A673 (cell line): Measurements from ENCODE around the gene GRP. TPM values are rescaled to one million over a fixed set of nuclear protein-coding genes. Genes with fewer than 3 reads are reported as not detected.
A peak's percentile ranks its signal among the peaks of the same experiment; 100 is the strongest.

Experiments
- BruUV-seq: library from RNA; stranded (reverse); fragments of 400-500 nt; replicated peaks from 2 replicates; lab custom pipeline; 2021; lab: Mats Ljungman, UMichigan
- CTCF ChIA-PET: fragments of 300-600 bp; sonication (Branson Sonifier 250); formaldehyde crosslinking; loops from one replicate; lab custom pipeline; 2022; ENCODE audit warnings: antibody characterized with exemption; lab: Charles Lee
- POLR2A ChIA-PET: fragments of 300-600 bp; sonication (Branson Sonifier 250); formaldehyde crosslinking; loops from one replicate; lab custom pipeline; 2022; ENCODE audit warnings: antibody characterized with exemption; ENCODE audit not compliant: low non-redundant PET; lab: Charles Lee
- DNase-seq: peaks from one replicate; pipeline ENCODE4 v3.0.0-alpha.2; 2015; ENCODE audit warnings: low spot score
- H3K27ac ChIP-seq: fragments of 200-600 bp; sonication (generic); 2 replicates; pipeline ENCODE4 v1.5.1; 2016; ENCODE audit warnings: mixed run types, low read depth, mild to moderate bottlenecking, mixed read lengths, antibody characterized with exemption, low read length; ENCODE audit not compliant: poor library complexity, severe bottlenecking
- H3K27me3 ChIP-seq: fragments of 200-600 bp; sonication (generic); replicated peaks from 2 replicates; pipeline ENCODE4 v1.6.1; 2017; ENCODE audit warnings: mixed run types, low read depth, mild to moderate bottlenecking, mixed read lengths, antibody characterized with exemption, low read length; ENCODE audit not compliant: insufficient read depth, poor library complexity
- H3K36me3 ChIP-seq: fragments of 200-600 bp; sonication (generic); 2 replicates; pipeline ENCODE4 v1.6.1; 2016; ENCODE audit warnings: mixed run types, mild to moderate bottlenecking, mixed read lengths, antibody characterized with exemption, low read length; ENCODE audit not compliant: insufficient read depth, poor library complexity, severe bottlenecking
- H3K4me1 ChIP-seq: fragments of 200-600 bp; sonication (generic); 2 replicates; pipeline ENCODE4 v1.6.1; 2017; ENCODE audit warnings: mixed run types, mild to moderate bottlenecking, mixed read lengths, antibody characterized with exemption, low read length; ENCODE audit not compliant: insufficient read depth, poor library complexity, severe bottlenecking
- H3K4me3 ChIP-seq: fragments of 200-600 bp; sonication (generic); 2 replicates; pipeline ENCODE4 v1.5.1; 2016; ENCODE audit warnings: low read depth, mixed run types, mild to moderate bottlenecking, mixed read lengths, low read length; ENCODE audit not compliant: poor library complexity, severe bottlenecking
- H3K9me3 ChIP-seq: fragments of 200-600 bp; sonication (generic); 2 replicates; pipeline ENCODE4 v1.6.1; 2016; ENCODE audit warnings: mixed run types, low read depth, mild to moderate bottlenecking, mixed read lengths, antibody characterized with exemption, low read length; ENCODE audit not compliant: poor library complexity, severe bottlenecking
- CTCF ChIP-seq: fragments of 300-800, 200-600 bp; sonication (generic); conservative IDR thresholded peaks from 2 replicates; pipeline ENCODE4 v1.5.1; 2017; ENCODE audit warnings: low read depth, mild to moderate bottlenecking, antibody characterized with exemption, low read length, moderate library complexity, mixed read lengths
- EZH2 ChIP-seq: fragments of 200-600 bp; sonication (generic); IDR thresholded peaks from 2 replicates; pipeline ENCODE4 v1.6.1; 2017; ENCODE audit warnings: borderline replicate concordance, low read depth, mild to moderate bottlenecking, mixed read lengths, antibody characterized with exemption, low read length; ENCODE audit not compliant: poor library complexity, severe bottlenecking
- intact Hi-C: fragments of 100-400 bp; cut with micrococcal nuclease; formaldehyde crosslinking; loops from one replicate; pipeline ENCODE4 v1.10.0; 2022; ENCODE audit not compliant: unreplicated experiment
- total RNA-seq: library from RNA; stranded (reverse); gene quantifications from 2 replicates; pipeline ENCODE4 v1.2.3, GENCODE V29; 2021

GRP gene
- total RNA-seq, 1 experiment from 2014 or later, result 346 TPM

GRCh38 chr18:59210299-59210698, 9.7 kb upstream of the GRP start:
- ChIA-PET POLR2A (no interaction called here), CTCF (no interaction called here)
- Histone ChIP-seq H3K27me3 (no peaks in the 10 kb centered on the region), H3K27ac (no peak overlapping the region), H3K4me3 (no peak overlapping the region), H3K36me3 (no peaks in the 10 kb centered on the region), H3K4me1 (peaks cover 40% of the 10 kb centered on the region), H3K9me3 (no peaks in the 10 kb centered on the region)
- intact Hi-C loops, result no loop called here
- no peak for DNase-seq
- BruUV-seq, result no TSS peak
- TF ChIP-seq EZH2 (no peak), CTCF (no peak)

- intact Hi-C loops, result no loop called here
- ChIA-PET CTCF (no interaction called here), POLR2A (no interaction called here)
- Histone ChIP-seq H3K4me1 (peaks cover 40% of the 10 kb centered on the region), H3K36me3 (no peaks in the 10 kb centered on the region), H3K4me3 (no peak overlapping the region), H3K27ac (no peak overlapping the region), H3K9me3 (no peaks in the 10 kb centered on the region), H3K27me3 (no peaks in the 10 kb centered on the region)
- no peak for DNase-seq
- TF ChIP-seq EZH2, result no peak
- no TSS peak for BruUV-seq
These were observed 8.3 kb upstream of the GRP start for GRCh38 chr18:59211629-59212028.

- peaks cover 4% of the 10 kb centered on the region for H3K36me3 ChIP-seq
- BruUV-seq, result no TSS peak
- no peaks in the 10 kb centered on the region for H3K9me3 ChIP-seq
- intact Hi-C loops, result no loop called here
- peaks cover 11% of the 10 kb centered on the region for H3K4me1 ChIP-seq
- H3K4me3 ChIP-seq, result no peak overlapping the region
- no peaks in the 10 kb centered on the region for H3K27me3 ChIP-seq
- ChIA-PET CTCF (no interaction called here), POLR2A (no interaction called here)
- no peak for TF ChIP-seq CTCF
- no peak for TF ChIP-seq EZH2
- no peak for DNase-seq
- H3K27ac ChIP-seq, result no peak overlapping the region
These were observed 1.9 kb upstream of the GRP start for GRCh38 chr18:59218018-59218417.

GRCh38 chr18:59220164-59220783, 316 bp downstream of the GRP start:
- CTCF ChIA-PET, result interaction anchor here (0.6 to 1.2 kb wide), 2 partner anchors 47 to 182 kb away, joined by 3 to 7 read pairs; no protein-coding TSS in a partner anchor
- POLR2A ChIA-PET, result interaction anchor here (0.6 to 1.1 kb wide), 5 partner anchors 9 to 182 kb away, joined by 3 to 14 read pairs (median 7); no protein-coding TSS in a partner anchor
- BruUV-seq, result no TSS peak
- Histone ChIP-seq H3K27me3 (no peaks in the 10 kb centered on the region), H3K27ac (peak overlapping the region; percentile 90), H3K4me1 (peaks cover 34% of the 10 kb centered on the region), H3K4me3 (peak overlapping the region; percentile 86), H3K9me3 (no peaks in the 10 kb centered on the region), H3K36me3 (peaks cover 5% of the 10 kb centered on the region)
- TF ChIP-seq EZH2 (no peak), CTCF (0 out of 2 replicates have a peak, but pooled peaks have one; percentile 2)
- no peak for DNase-seq
- intact Hi-C loops, result loop anchor here (5.0 to 10.0 kb wide), 4 partner anchors 78 to 435 kb away; no protein-coding TSS in a partner anchor
